HepG2 (cell line): ENCODE results near the gene CORO7. TPM values are rescaled to one million over a fixed set of nuclear protein-coding genes. Genes with fewer than 3 reads are reported as not detected.

Source experiments
- CBFB ChIP-seq: sonication (generic); formaldehyde crosslinking; IDR thresholded peaks from 2 replicates; pipeline ENCODE4 v1.4.0; 2020; ENCODE audit warnings: missing genetic modification reagents
- EEA1 ChIP-seq: sonication (generic); formaldehyde crosslinking; IDR thresholded peaks from 2 replicates; pipeline ENCODE4 v1.5.1; 2020; ENCODE audit warnings: mild to moderate bottlenecking, missing genetic modification reagents, borderline replicate concordance
- FOSL2 ChIP-seq: sonication (generic); formaldehyde crosslinking; IDR thresholded peaks from 2 replicates; pipeline ENCODE4 v1.4.0; 2020; ENCODE audit warnings: missing genetic modification reagents
- GATA4 ChIP-seq: sonication (generic); IDR thresholded peaks from 2 replicates; pipeline ENCODE4 v1.6.1; 2016; ENCODE audit warnings: antibody characterized with exemption, low read depth, borderline replicate concordance
- HNRNPH1 ChIP-seq: fragments of 200-400 bp; formaldehyde crosslinking; optimal IDR thresholded peaks from 2 replicates; pipeline ENCODE3; 2017; ENCODE audit warnings: mild to moderate bottlenecking, low read depth, low read length
- KDM5A ChIP-seq: fragments of 200-600 bp; sonication (generic); IDR thresholded peaks from 2 replicates; pipeline ENCODE4 v1.7.0; 2018; ENCODE audit warnings: antibody characterized with exemption, mild to moderate bottlenecking, low read length, borderline replicate concordance
- MED13 ChIP-seq: sonication (generic); formaldehyde crosslinking; IDR thresholded peaks from 2 replicates; pipeline ENCODE4 v1.5.0; 2020; ENCODE audit warnings: missing genetic modification reagents
- NR2F2 ChIP-seq: IDR thresholded peaks from 2 replicates; pipeline ENCODE4 v1.6.1; 2012; ENCODE audit warnings: low read depth, inconsistent platforms, borderline replicate concordance
- PAWR ChIP-seq: sonication (generic); formaldehyde crosslinking; IDR thresholded peaks from 2 replicates; pipeline ENCODE4 v1.4.0; 2020; ENCODE audit warnings: missing genetic modification reagents, mild to moderate bottlenecking, borderline replicate concordance
- PAX8 ChIP-seq: sonication (generic); formaldehyde crosslinking; IDR thresholded peaks from 2 replicates; pipeline ENCODE4 v1.8.0; 2022; ENCODE audit warnings: mild to moderate bottlenecking, missing genetic modification reagents, borderline replicate concordance
- PPARG ChIP-seq: conservative IDR thresholded peaks from 2 replicates; pipeline ENCODE4 v1.6.1; 2016; ENCODE audit warnings: missing biosample characterization, missing genetic modification reagents
- RBM22 ChIP-seq: fragments of 200-400 bp; formaldehyde crosslinking; optimal IDR thresholded peaks from 2 replicates; pipeline ENCODE3; 2017; ENCODE audit warnings: mild to moderate bottlenecking, low read length, moderate library complexity
- SAP130 ChIP-seq: IDR thresholded peaks from 2 replicates; pipeline ENCODE4 v1.6.1; 2016; ENCODE audit warnings: low read depth
- TMF1 ChIP-seq: sonication (generic); formaldehyde crosslinking; IDR thresholded peaks from 2 replicates; pipeline ENCODE4 v1.8.1; 2022; ENCODE audit warnings: low read depth, missing genetic modification reagents
- ZBTB20 ChIP-seq: sonication (generic); formaldehyde crosslinking; IDR thresholded peaks from 2 replicates; pipeline ENCODE4 v1.8.1; 2023; ENCODE audit warnings: missing genetic modification reagents, low read depth, mild to moderate bottlenecking, borderline replicate concordance
- ZFP82 ChIP-seq: sonication (generic); formaldehyde crosslinking; IDR thresholded peaks from 2 replicates; pipeline ENCODE4 v1.5.1; 2020; ENCODE audit warnings: mild to moderate bottlenecking, missing genetic modification reagents, borderline replicate concordance
- ZNF274 ChIP-seq: sonication (generic); formaldehyde crosslinking; IDR thresholded peaks from 2 replicates; pipeline ENCODE4 v1.5.1; 2020; ENCODE audit warnings: mild to moderate bottlenecking, missing genetic modification reagents
- ZNF34 ChIP-seq: sonication (generic); formaldehyde crosslinking; IDR thresholded peaks from 2 replicates; pipeline ENCODE4 v1.4.0; 2020; ENCODE audit warnings: mild to moderate bottlenecking, missing genetic modification reagents, borderline replicate concordance
- ZNF546 ChIP-seq: sonication (generic); formaldehyde crosslinking; conservative IDR thresholded peaks from 2 replicates; pipeline ENCODE4 v1.8.1; 2023; ENCODE audit warnings: mild to moderate bottlenecking, missing genetic modification reagents
- ZNF556 ChIP-seq: sonication (generic); formaldehyde crosslinking; IDR thresholded peaks from 2 replicates; pipeline ENCODE4 v1.4.0; 2020; ENCODE audit warnings: mild to moderate bottlenecking, missing genetic modification reagents, borderline replicate concordance
- polyA plus RNA-seq, 8 experiments: library from polyadenylated mRNA; depleted of rRNA in 3 of 8; stranded (reverse) in 7 of 8; unstranded in 1 of 8; fragments of >200 nt; fragmentation: Illumina TruSeq in 4 of 8; extraction: Trizol in 4 of 8; gene quantifications; 2 replicates each; pipeline versions ENCODE4 v1.2.1 to v1.2.3, GENCODE V29; 2011 to 2016; ENCODE audit warnings: low read depth in 4 of 8, missing spikeins in 1 of 8, mixed read lengths in 1 of 8; ENCODE audit not compliant: insufficient read depth in 1 of 8
- total RNA-seq, 5 experiments: library from RNA; depleted of rRNA; stranded (reverse); fragments of >200 nt; fragmentation: Illumina TruSeq; extraction: Trizol; gene quantifications; 2 replicates each; pipeline ENCODE4 v1.2.3, GENCODE V29; 2016; ENCODE audit warnings: low read depth in 1 of 5
- TF ChIP-seq, protein P1 (sequence below): sonication (generic); formaldehyde crosslinking; IDR thresholded peaks from 2 replicates; pipeline ENCODE4 v1.8.1; 2023; ENCODE audit warnings: mild to moderate bottlenecking, missing genetic modification reagents
- TF ChIP-seq, protein P2 (sequence below): sonication (generic); formaldehyde crosslinking; IDR thresholded peaks from 2 replicates; pipeline ENCODE4 v1.8.0; 2022; ENCODE audit warnings: mild to moderate bottlenecking, missing genetic modification reagents, moderate library complexity
- TF ChIP-seq, protein P3 (sequence below): sonication (generic); formaldehyde crosslinking; conservative IDR thresholded peaks from 2 replicates; pipeline ENCODE4 v1.4.0; 2020; ENCODE audit warnings: missing genetic modification reagents
- TF ChIP-seq, protein P4 (sequence below): sonication (generic); formaldehyde crosslinking; IDR thresholded peaks from 2 replicates; pipeline ENCODE4 v1.9.0; 2021; ENCODE audit warnings: missing genetic modification reagents, borderline replicate concordance

The CORO7 gene
- total and polyA plus RNA-seq, 2 of the 13 experiments (the other 11 are each of a cell fraction or from before 2014, with no cell fraction given): 9.9 to 14.3 TPM

DNA sequence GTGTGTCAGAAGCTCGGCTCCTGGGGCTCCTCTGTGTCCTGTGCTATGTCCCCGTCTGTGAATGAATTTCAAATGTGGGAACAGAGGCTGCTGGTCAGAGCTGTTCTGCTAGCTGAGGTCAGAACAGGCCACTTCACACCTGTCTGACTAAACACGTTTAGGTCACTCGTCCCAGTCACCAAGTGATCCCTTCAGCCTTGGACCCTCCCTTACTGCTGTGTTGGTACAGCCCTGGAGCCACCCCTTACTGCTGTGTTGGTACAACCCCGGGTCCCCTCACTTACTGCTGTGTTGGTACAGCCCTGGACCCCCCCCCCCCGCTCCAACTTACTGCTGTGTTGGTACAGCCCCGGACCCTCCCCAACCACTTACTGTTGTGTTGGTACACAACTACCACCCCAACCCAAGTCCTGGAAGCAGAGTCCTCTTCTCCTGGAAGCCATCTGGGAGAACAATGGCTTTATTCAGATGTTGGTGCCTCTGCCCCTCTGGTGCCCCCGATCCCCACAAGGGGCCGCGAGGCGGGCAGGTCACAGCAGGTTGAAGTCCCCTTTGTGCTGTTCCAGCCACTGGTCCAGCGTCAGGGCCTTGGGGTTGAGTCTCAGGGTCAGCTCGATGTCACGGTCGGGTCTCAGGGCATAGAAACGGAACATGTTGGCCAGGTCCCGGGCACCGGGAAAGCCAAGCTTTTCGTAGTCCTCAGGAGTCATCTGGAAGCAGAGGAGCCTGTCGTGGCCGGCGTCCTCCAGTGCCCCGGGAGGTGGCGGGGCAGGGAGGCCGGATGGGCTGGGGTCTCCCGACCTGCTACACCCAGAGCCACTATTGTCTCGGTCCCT is 45.1 kb upstream of the CORO7 start (continued):
- TF ChIP-seq ZFP82 (no peak), GATA4 (no peak; the same call in 1 of the 2 replicates), ZNF34 (no peak; the same call in 1 of the 2 replicates), MED13 (CRISPR knock-in tag) (0 out of 2 replicates have a peak, but pooled peaks have one; percentile 58), ZNF546 (CRISPR knock-in tag) (no peak), HNRNPH1 (no peak), PAX8 (CRISPR knock-in tag) (no peak), FOSL2 (CRISPR knock-in tag) (peak; percentile 33), CBFB (CRISPR knock-in tag) (no peak), NR2F2 (peak; percentile 89; the same call in 1 of the 2 replicates), RBM22 (peak; percentile 54), PAWR (CRISPR knock-in tag) (no peak), ZNF274 (CRISPR knock-in tag) (no peak; the same call in 1 of the 2 replicates), EEA1 (CRISPR knock-in tag) (no peak), TMF1 (CRISPR knock-in tag) (no peak), PPARG (CRISPR knock-in tag) (peak; percentile 25; the same call in 1 of the 2 replicates), SAP130 (peak; percentile 79), ZNF556 (CRISPR knock-in tag) (peak; percentile 79), KDM5A (no peak), ZBTB20 (CRISPR knock-in tag) (no peak)
- TF ChIP-seq, protein P1, sequence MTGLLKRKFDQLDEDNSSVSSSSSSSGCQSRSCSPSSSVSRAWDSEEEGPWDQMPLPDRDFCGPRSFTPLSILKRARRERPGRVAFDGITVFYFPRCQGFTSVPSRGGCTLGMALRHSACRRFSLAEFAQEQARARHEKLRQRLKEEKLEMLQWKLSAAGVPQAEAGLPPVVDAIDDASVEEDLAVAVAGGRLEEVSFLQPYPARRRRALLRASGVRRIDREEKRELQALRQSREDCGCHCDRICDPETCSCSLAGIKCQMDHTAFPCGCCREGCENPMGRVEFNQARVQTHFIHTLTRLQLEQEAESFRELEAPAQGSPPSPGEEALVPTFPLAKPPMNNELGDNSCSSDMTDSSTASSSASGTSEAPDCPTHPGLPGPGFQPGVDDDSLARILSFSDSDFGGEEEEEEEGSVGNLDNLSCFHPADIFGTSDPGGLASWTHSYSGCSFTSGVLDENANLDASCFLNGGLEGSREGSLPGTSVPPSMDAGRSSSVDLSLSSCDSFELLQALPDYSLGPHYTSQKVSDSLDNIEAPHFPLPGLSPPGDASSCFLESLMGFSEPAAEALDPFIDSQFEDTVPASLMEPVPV: no peak; the same call in 1 of the 2 replicates
- TF ChIP-seq, protein P2, sequence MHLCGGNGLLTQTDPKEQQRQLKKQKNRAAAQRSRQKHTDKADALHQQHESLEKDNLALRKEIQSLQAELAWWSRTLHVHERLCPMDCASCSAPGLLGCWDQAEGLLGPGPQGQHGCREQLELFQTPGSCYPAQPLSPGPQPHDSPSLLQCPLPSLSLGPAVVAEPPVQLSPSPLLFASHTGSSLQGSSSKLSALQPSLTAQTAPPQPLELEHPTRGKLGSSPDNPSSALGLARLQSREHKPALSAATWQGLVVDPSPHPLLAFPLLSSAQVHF: no peak
- TF ChIP-seq, protein P3, sequence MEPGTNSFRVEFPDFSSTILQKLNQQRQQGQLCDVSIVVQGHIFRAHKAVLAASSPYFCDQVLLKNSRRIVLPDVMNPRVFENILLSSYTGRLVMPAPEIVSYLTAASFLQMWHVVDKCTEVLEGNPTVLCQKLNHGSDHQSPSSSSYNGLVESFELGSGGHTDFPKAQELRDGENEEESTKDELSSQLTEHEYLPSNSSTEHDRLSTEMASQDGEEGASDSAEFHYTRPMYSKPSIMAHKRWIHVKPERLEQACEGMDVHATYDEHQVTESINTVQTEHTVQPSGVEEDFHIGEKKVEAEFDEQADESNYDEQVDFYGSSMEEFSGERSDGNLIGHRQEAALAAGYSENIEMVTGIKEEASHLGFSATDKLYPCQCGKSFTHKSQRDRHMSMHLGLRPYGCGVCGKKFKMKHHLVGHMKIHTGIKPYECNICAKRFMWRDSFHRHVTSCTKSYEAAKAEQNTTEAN (CRISPR knock-in tag): no peak
- TF ChIP-seq, protein P4, sequence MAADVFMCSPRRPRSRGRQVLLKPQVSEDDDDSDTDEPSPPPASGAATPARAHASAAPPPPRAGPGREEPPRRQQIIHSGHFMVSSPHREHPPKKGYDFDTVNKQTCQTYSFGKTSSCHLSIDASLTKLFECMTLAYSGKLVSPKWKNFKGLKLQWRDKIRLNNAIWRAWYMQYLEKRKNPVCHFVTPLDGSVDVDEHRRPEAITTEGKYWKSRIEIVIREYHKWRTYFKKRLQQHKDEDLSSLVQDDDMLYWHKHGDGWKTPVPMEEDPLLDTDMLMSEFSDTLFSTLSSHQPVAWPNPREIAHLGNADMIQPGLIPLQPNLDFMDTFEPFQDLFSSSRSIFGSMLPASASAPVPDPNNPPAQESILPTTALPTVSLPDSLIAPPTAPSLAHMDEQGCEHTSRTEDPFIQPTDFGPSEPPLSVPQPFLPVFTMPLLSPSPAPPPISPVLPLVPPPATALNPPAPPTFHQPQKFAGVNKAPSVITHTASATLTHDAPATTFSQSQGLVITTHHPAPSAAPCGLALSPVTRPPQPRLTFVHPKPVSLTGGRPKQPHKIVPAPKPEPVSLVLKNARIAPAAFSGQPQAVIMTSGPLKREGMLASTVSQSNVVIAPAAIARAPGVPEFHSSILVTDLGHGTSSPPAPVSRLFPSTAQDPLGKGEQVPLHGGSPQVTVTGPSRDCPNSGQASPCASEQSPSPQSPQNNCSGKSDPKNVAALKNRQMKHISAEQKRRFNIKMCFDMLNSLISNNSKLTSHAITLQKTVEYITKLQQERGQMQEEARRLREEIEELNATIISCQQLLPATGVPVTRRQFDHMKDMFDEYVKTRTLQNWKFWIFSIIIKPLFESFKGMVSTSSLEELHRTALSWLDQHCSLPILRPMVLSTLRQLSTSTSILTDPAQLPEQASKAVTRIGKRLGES (CRISPR knock-in tag): no peak
